Upper lobe of left lung (tissue), 6 donors: ENCODE measurements around the gene ZFP36L2. TPM values are rescaled to one million over a fixed set of nuclear protein-coding genes. Genes with fewer than 3 reads are reported as not detected.

Source experiments
- ATAC-seq, 2 donors: fragments of 200-7000 bp; cut with Tn5 transposase; one replicate each; pipeline ENCODE4 v1.9.1; 2022; ENCODE audit warnings: mild to moderate bottlenecking in 2 of 2, moderate library complexity in 2 of 2; ENCODE audit not compliant: low FRiP score in 2 of 2
- DNase-seq, 2 donors: peaks; one replicate each; pipeline ENCODE4 v3.0.0-alpha.2; 2019 to 2020
- H3K27ac ChIP-seq, 4 donors: fragments of 200-600 bp; sonication (generic); one replicate each; pipeline ENCODE4 v1.5.1; 2016 to 2019
- H3K27me3 ChIP-seq, 4 donors: fragments of 200-600 bp; sonication (generic); one replicate each; pipeline ENCODE4 v1.5.1; 2017 to 2019
- H3K36me3 ChIP-seq, 4 donors: fragments of 200-600 bp; sonication (generic); one replicate each; pipeline ENCODE4 v1.5.1; 2016 to 2019
- H3K4me1 ChIP-seq, 4 donors: fragments of 200-600 bp; sonication (generic); one replicate each; pipeline ENCODE4 v1.5.1; 2018 to 2019
- H3K4me3 ChIP-seq, 4 donors: fragments of 200-600 bp; sonication (generic); one replicate each; pipeline ENCODE4 v1.5.1; 2017 to 2019; ENCODE audit warnings: mild to moderate bottlenecking in 2 of 4, moderate library complexity in 1 of 4
- H3K9me3 ChIP-seq, 4 donors: fragments of 200-600 bp; sonication (generic); one replicate each; pipeline ENCODE4 v1.5.1; 2018 to 2019
- CTCF ChIP-seq, 6 experiments: fragments of 450-650 bp in 4 of 6; fragments of 200-600 bp in 2 of 6; sonication (generic) in 2 of 6; IDR thresholded peaks; one replicate each; pipeline ENCODE4 v1.5.1; 2016 to 2019; ENCODE audit warnings: antibody characterized with exemption in 6 of 6
- EP300 ChIP-seq, 4 donors: sonication (generic); formaldehyde crosslinking; IDR thresholded peaks; one replicate each; pipeline ENCODE4 v1.5.1; 2017; ENCODE audit warnings: antibody characterized with exemption in 4 of 4, control low read depth in 2 of 4
- POLR2A ChIP-seq, 4 donors: fragments of 450-650 bp; IDR thresholded peaks; one replicate each; pipeline ENCODE4 v1.5.1; 2016 to 2017; ENCODE audit warnings: antibody characterized with exemption in 4 of 4, mild to moderate bottlenecking in 2 of 4
- POLR2AphosphoS5 ChIP-seq, 2 donors: sonication (generic); formaldehyde crosslinking; IDR thresholded peaks; one replicate each; pipeline ENCODE4 v1.5.1; 2017; ENCODE audit warnings: antibody characterized with exemption in 2 of 2
- WGBS, 2 donors: methylation state at CpG; one replicate each; pipeline ENCODE4 v1.1.5; 2017 to 2018; 5-methylcytosine and 5-hydroxymethylcytosine counted together
- total RNA-seq, 6 donors: library from RNA; depleted of rRNA in 4 of 6; stranded (reverse); fragments of >200 nt in 4 of 6; gene quantifications; one replicate each; pipeline versions ENCODE4 v1.1.0 to v1.2.1, GENCODE V29; 2016 to 2021
- donor health status: DM: no; HTN: no; CAD: no; lungs with moderate emphysema.
- donor health status: DM: no; HTN: yes; CAD: no; lungs with severe emphysema.

The ZFP36L2 gene
- total RNA-seq, 6 donors from 2014 or later: 65.4 to 180 (median 127) TPM

DNA sequence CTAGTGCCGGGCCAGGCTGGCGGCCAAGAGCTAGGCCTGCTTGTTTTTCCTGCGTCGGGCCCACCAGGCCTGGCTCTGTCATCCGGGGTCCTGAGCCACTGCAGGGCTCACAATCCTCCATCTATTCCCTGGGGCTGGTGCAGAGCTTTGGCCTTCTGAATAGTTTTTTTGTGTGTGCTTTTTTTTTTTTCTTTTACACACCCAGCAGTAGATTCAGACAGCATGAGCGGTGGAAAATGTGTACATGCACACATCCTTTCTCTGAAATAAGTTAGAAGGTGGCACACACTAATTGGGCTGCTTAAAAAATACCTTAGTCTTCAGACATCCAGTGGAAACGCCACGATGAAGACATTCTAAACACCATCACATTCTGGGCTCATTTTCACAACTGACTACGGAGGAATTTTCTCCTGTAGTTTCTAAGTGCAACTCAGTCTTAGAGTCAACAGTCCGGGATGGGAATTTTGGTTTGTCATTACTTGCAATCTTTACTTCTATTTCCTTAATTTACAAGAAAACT, 6.1 kb downstream of the ZFP36L2 start:
- peak overlapping the region in 3 of 4 donors; percentile 35 to 85 (median 72) for H3K4me3 ChIP-seq
- 2 to 3% methylated on average over 10 of the region's 10 CpGs for WGBS, 2 donors
- H3K4me1 ChIP-seq: peaks cover 52 to 74% (median 61%) of the 10 kb centered on the region in 4 donors
- DNase-seq: no peak
- H3K9me3 ChIP-seq: no peaks in the 10 kb centered on the region
- H3K27me3 ChIP-seq: no peaks in the 10 kb centered on the region
- peaks cover 6 to 30% (median 15%) of the 10 kb centered on the region in 4 donors for H3K36me3 ChIP-seq
- TF ChIP-seq POLR2A (IDR thresholded peaks at IDR 0.05) (no peak), POLR2AphosphoS5 (IDR thresholded peaks at IDR 0.05) (no peak), CTCF (IDR thresholded peaks at IDR 0.05) (no peak), EP300 (IDR thresholded peaks at IDR 0.05) (no peak)
- H3K27ac ChIP-seq: peak overlapping the region; percentile 99 to 100 (median 99)
- no peak for ATAC-seq

- ATAC-seq (peak; percentile 78 to 95), DNase-seq (peak; percentile 93 to 95)
- peak overlapping the region; percentile 99 to 100 (median 99) for H3K27ac ChIP-seq
- peak overlapping the region in 3 of 4 donors; percentile 35 to 85 (median 72) for H3K4me3 ChIP-seq
- 2 to 3% methylated on average over 22 to 32 of the region's 35 CpGs for WGBS, 2 donors
- TF ChIP-seq POLR2AphosphoS5 (IDR thresholded peaks at IDR 0.05) (peak; percentile 76 to 79), EP300 (IDR thresholded peaks at IDR 0.05) (no peak), POLR2A (IDR thresholded peaks at IDR 0.05) (peak in 3 of 4 donors; percentile 19 to 81 (median 48)), CTCF (IDR thresholded peaks at IDR 0.05) (peak in 2 of 6 experiments; percentile 5 to 8)
- no peaks in the 10 kb centered on the region for H3K27me3 ChIP-seq
- no peaks in the 10 kb centered on the region for H3K9me3 ChIP-seq
- H3K36me3 ChIP-seq: peaks cover 6 to 23% (median 8%) of the 10 kb centered on the region in 4 donors
- peaks cover 52 to 72% (median 61%) of the 10 kb centered on the region in 4 donors for H3K4me1 ChIP-seq
These were observed 6.8 kb downstream of the ZFP36L2 start for GRCh38 chr2:43219383-43220228.

DNA sequence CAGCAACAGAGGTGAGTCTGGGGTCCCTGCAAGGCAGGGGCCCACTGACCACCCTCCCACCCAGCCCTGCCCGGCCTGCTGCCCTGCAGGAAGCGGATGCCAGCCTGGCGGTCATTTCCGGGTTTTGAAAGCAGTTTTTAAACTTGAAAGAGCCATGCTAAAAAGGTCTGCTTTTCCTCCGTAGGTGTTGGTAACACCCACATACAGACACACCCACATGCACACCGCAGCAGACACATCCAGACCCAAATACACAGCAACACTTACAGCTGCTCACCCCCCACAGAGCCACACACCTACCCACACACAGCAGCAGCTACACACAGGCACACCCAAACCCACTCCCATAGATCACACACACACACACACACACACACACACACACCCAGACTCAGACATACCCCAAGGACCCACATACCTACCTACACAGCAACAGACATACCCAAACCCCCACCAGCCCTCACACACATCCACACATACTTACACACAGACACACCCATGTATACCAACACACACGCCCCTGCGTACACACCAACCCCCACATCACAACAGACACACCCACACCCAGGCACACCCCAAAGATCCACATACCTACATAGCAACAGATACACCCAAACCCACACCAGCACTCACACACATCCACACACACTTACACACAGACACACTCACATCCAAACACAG, 7.6 kb downstream of the ZFP36L2 start:
- Histone ChIP-seq H3K27ac (peak overlapping the region; percentile 99 to 100 (median 99)), H3K27me3 (no peaks in the 10 kb centered on the region), H3K36me3 (peaks cover 0 to 16% (median 6%) of the 10 kb centered on the region in 4 donors), H3K4me3 (peak overlapping the region in 3 of 4 donors; percentile 35 to 85 (median 72)), H3K4me1 (peaks cover 52 to 66% (median 63%) of the 10 kb centered on the region in 4 donors), H3K9me3 (no peaks in the 10 kb centered on the region)
- TF ChIP-seq EP300 (IDR thresholded peaks at IDR 0.05) (no peak), POLR2A (IDR thresholded peaks at IDR 0.05) (peak in 1 of 4 donors; percentile 24), POLR2AphosphoS5 (IDR thresholded peaks at IDR 0.05) (peak in 1 of 2 donors; percentile 20), CTCF (IDR thresholded peaks at IDR 0.05) (no peak)
- whole genome bisulfite sequencing, 2 donors: 5 to 8% methylated on average over 8 of the region's 8 CpGs
- ATAC-seq (peak; percentile 2 to 69), DNase-seq (peak; percentile 81 to 83)

DNA sequence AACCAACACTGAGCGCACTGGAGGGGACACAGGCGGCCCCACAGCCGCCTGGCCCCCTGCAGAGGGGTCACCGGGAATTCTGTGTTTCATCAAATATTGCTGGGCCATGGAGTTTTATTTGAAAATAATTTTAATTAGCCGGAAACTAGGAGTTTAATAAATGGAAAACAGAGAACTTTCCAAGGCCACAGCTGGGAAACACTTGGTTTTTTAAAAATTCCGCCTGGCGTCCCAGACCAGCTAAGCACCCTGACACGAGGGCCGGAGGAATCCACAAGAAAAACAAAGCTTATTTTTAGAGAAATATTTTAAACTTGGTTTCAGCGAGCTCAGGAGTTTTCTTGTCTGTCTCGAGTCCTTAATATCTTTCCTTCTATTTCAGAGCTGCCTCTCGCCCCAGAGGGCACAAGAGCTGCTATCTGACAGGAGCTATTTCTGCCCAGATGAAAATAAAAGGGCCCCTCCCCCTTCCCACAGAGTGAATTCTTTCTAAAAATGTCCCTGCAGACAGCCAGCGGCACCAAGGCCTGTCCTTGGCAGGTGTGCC, 8.2 kb downstream of the ZFP36L2 start:
- Histone ChIP-seq H3K36me3 (peaks cover 0 to 10% (median 1%) of the 10 kb centered on the region in 4 donors), H3K27me3 (no peaks in the 10 kb centered on the region), H3K4me1 (peaks cover 53 to 67% (median 59%) of the 10 kb centered on the region in 4 donors), H3K27ac (peak overlapping the region; percentile 99 to 100 (median 99)), H3K9me3 (no peaks in the 10 kb centered on the region), H3K4me3 (peak overlapping the region in 3 of 4 donors; percentile 35 to 85 (median 72))
- 39 to 50% methylated on average over 13 of the region's 13 CpGs for WGBS, 2 donors
- no peak for TF ChIP-seq EP300 (IDR thresholded peaks at IDR 0.05)
- no peak for TF ChIP-seq CTCF (IDR thresholded peaks at IDR 0.05)
- TF ChIP-seq POLR2A (IDR thresholded peaks at IDR 0.05): no peak
- no peak for TF ChIP-seq POLR2AphosphoS5 (IDR thresholded peaks at IDR 0.05)
- ATAC-seq (no peak), DNase-seq (no peak)
